K562 (cell line): ENCODE results near the gene RIT2. TPM values are rescaled to one million over a fixed set of nuclear protein-coding genes. Genes with fewer than 3 reads are reported as not detected.

Experiments
- ATAC-seq: fragments of 200-7000 bp; cut with Tn5 transposase; 3 replicates; pipeline ENCODE4 v1.9.1; 2020; ENCODE audit warnings: moderate library complexity
- BruUV-seq: library from RNA; stranded (reverse); fragments of 400-500 nt; replicated peaks from 2 replicates; lab custom pipeline; 2021; lab: Mats Ljungman, UMichigan
- CTCF ChIA-PET: fragments of 300-600 bp; formaldehyde crosslinking; extraction: SDS; loops from one replicate; lab custom pipeline; 2021; ENCODE audit warnings: low intra/inter-chr PET ratio; lab: Yijun Ruan, JAX
- POLR2A ChIA-PET: fragments of 300-600, 350-650 bp; sonication (Branson Sonifier 250); formaldehyde crosslinking; extraction: SDS; loops from one replicate; lab custom pipeline; 2021; ENCODE audit warnings: antibody characterized with exemption, inconsistent platforms; lab: Yijun Ruan, JAX
- DNase-seq, 4 experiments: peaks; one replicate each; pipeline versions ENCODE4 v3.0.0 to v3.0.0-alpha.2; 2011 to 2018; ENCODE audit warnings: low spot score in 3 of 4, mixed read lengths in 3 of 4; ENCODE audit errors: extremely low read depth in 1 of 4
- FAIRE-seq: peaks from 2 replicates; lab custom pipeline; 2011; peaks lifted over from hg19 to GRCh38; lab: Jason Lieb, UNC
- H2AFZ ChIP-seq: 2 replicates; pipeline ENCODE4 v1.6.0; 2011; ENCODE audit warnings: low read depth, low read length, control low read depth, inconsistent platforms
- H3K27ac ChIP-seq: fragments of 200-600 bp; 3 replicates; pipeline ENCODE4 v1.8.0; 2011; ENCODE audit warnings: low read depth, mild to moderate bottlenecking, control low read depth, inconsistent platforms, low read length, moderate library complexity, mixed read lengths; ENCODE audit errors: extremely low read depth
- H3K27me3 ChIP-seq, 2 experiments: fragments of 300-600 bp in 1 of 2; 2 replicates in 1 of 2; 3 replicates in 1 of 2; pipeline versions ENCODE4 v1.6.0 to v1.8.0; 2011; ENCODE audit warnings: inconsistent platforms in 2 of 2, low read length in 2 of 2, mild to moderate bottlenecking in 1 of 2, mixed read lengths in 1 of 2, moderate library complexity in 1 of 2; ENCODE audit not compliant: control insufficient read depth in 2 of 2, insufficient read depth in 2 of 2
- H3K36me3 ChIP-seq: fragments of 300-600 bp; 3 replicates; pipeline ENCODE4 v1.8.0; 2011; ENCODE audit warnings: mild to moderate bottlenecking, low read length, inconsistent platforms; ENCODE audit not compliant: control insufficient read depth, insufficient read depth
- H3K4me1 ChIP-seq, 2 experiments: fragments of 200-600 bp in 1 of 2; replicated peaks in 1 of 2; 2 replicates in 1 of 2; 3 replicates in 1 of 2; pipeline versions ENCODE4 v1.5.1 to v1.8.0; 2011; ENCODE audit warnings: inconsistent platforms in 2 of 2, low read length in 2 of 2, mild to moderate bottlenecking in 1 of 2, mixed read lengths in 1 of 2, moderate library complexity in 1 of 2; ENCODE audit not compliant: control insufficient read depth in 2 of 2, insufficient read depth in 2 of 2
- H3K4me2 ChIP-seq: 2 replicates; pipeline ENCODE4 v1.6.1; 2011; ENCODE audit warnings: low read length, control low read depth, inconsistent platforms, mixed read lengths; ENCODE audit not compliant: insufficient read depth
- H3K4me3 ChIP-seq: fragments of 200-600 bp; sonication (generic), shearing (Covaris generic); 2 replicates; pipeline ENCODE4 v1.5.1; 2016; ENCODE audit warnings: control low read depth, inconsistent platforms
- H3K79me2 ChIP-seq: fragments of 200-600 bp; 3 replicates; pipeline ENCODE4 v1.8.0; 2011; ENCODE audit warnings: low read length, inconsistent platforms; ENCODE audit not compliant: control insufficient read depth, insufficient read depth
- H3K9ac ChIP-seq, 2 experiments: 2 replicates each; pipeline versions ENCODE4 v1.6.0 to v1.6.1; 2011; ENCODE audit warnings: low read depth in 2 of 2, low read length in 2 of 2, control low read depth in 1 of 2, inconsistent platforms in 1 of 2, mild to moderate bottlenecking in 1 of 2, mixed read lengths in 1 of 2; ENCODE audit not compliant: insufficient read depth in 1 of 2
- H3K9me1 ChIP-seq: one replicate; pipeline ENCODE4 v1.6.0; 2011; ENCODE audit warnings: inconsistent platforms, mild to moderate bottlenecking, low read length, moderate library complexity; ENCODE audit not compliant: control insufficient read depth, insufficient read depth
- H3K9me3 ChIP-seq: replicated peaks from 2 replicates; pipeline ENCODE4 v1.5.1; 2011; ENCODE audit warnings: low read depth, low read length, inconsistent platforms; ENCODE audit not compliant: control insufficient read depth, insufficient read depth
- H4K20me1 ChIP-seq: replicated peaks from 2 replicates; pipeline ENCODE4 v1.6.1; 2011; ENCODE audit warnings: low read length, inconsistent platforms, mixed read lengths; ENCODE audit not compliant: control insufficient read depth, insufficient read depth
- HMGN3 ChIP-seq: IDR thresholded peaks from 2 replicates; pipeline ENCODE4 v1.6.1; 2011; ENCODE audit warnings: borderline replicate concordance, low read depth, mild to moderate bottlenecking, mixed read lengths, low read length; ENCODE audit not compliant: insufficient read length; ENCODE audit errors: extremely low read depth
- MAFK ChIP-seq: IDR thresholded peaks from 2 replicates; pipeline ENCODE4 v1.6.1; 2011; ENCODE audit warnings: low read length, improper control_type of control experiment
- MTA2 ChIP-seq: fragments of 450-650 bp; IDR thresholded peaks from 2 replicates; pipeline ENCODE4 v1.6.1; 2016; ENCODE audit warnings: low read depth
- NFRKB ChIP-seq: fragments of 450-650 bp; IDR thresholded peaks from 2 replicates; pipeline ENCODE4 v1.6.1; 2016; ENCODE audit warnings: low read depth
- NR0B1 ChIP-seq: fragments of 450-650 bp; IDR thresholded peaks from one replicate; pipeline ENCODE4 v1.6.1; 2018; ENCODE audit warnings: mild to moderate bottlenecking, moderate library complexity; ENCODE audit not compliant: partially characterized antibody
- NR1H2 ChIP-seq: sonication (generic); formaldehyde crosslinking; IDR thresholded peaks from 2 replicates; pipeline ENCODE4 v1.4.0; 2020; ENCODE audit warnings: mild to moderate bottlenecking, missing genetic modification reagents
- PURB ChIP-seq: sonication (generic); formaldehyde crosslinking; IDR thresholded peaks from 2 replicates; pipeline ENCODE4 v1.9.0; 2021; ENCODE audit warnings: low read depth, mild to moderate bottlenecking, missing genetic modification reagents
- RBM22 ChIP-seq: fragments of 200-400 bp; formaldehyde crosslinking; IDR thresholded peaks from 2 replicates; pipeline ENCODE4 v1.6.1; 2018; ENCODE audit warnings: low read length, low read depth; ENCODE audit not compliant: poor library complexity, severe bottlenecking
- SIX5 ChIP-seq, 2 experiments: IDR thresholded peaks; 2 replicates each; pipeline ENCODE4 v1.6.1; 2011; ENCODE audit warnings: low read length in 2 of 2, borderline replicate concordance in 1 of 2, low read depth in 1 of 2, mild to moderate bottlenecking in 1 of 2, moderate library complexity in 1 of 2; ENCODE audit not compliant: insufficient read depth in 1 of 2
- SMARCB1 ChIP-seq: IDR thresholded peaks from 2 replicates; pipeline ENCODE4 v1.6.1; 2011; ENCODE audit warnings: improper control_type of control experiment, low read depth; ENCODE audit not compliant: insufficient read length
- THAP7 ChIP-seq: fragments of 250-450 bp; sonication (Bioruptor Pico); IDR thresholded peaks from 2 replicates; pipeline ENCODE4 v1.5.0; 2021
- ZKSCAN1 ChIP-seq: fragments of 150-350 bp; IDR thresholded peaks from 2 replicates; pipeline ENCODE4 v1.6.1; 2016; ENCODE audit warnings: low read depth, low read length
- ZNF644 ChIP-seq: fragments of 200-800 bp; sonication (Bioruptor generic); IDR thresholded peaks from 2 replicates; pipeline ENCODE4 v1.6.1; 2016; ENCODE audit warnings: low read depth, missing genetic modification characterization, missing compliant biosample characterization
- WGBS: fragments of 100-300 bp; shearing (Covaris generic); methylation state at CpG from one replicate; pipeline ENCODE4 v1.1.6; 2016; ENCODE audit warnings: low coverage, mixed read lengths; ENCODE audit not compliant: insufficient coverage; ENCODE audit errors: missing lambda C conversion rate; 5-methylcytosine and 5-hydroxymethylcytosine counted together
- in situ Hi-C: fragments of 300-500 bp; cut with MboI; formaldehyde crosslinking; loops from 4 replicates; pipeline ENCODE4 v1.15.0; 2018; ENCODE audit warnings: inconsistent platforms, mixed read lengths
- intact Hi-C: fragments of 100-400 bp; cut with micrococcal nuclease; formaldehyde crosslinking; loops from 2 replicates; pipeline ENCODE4 v1.14.2; 2022
- polyA plus RNA-seq, 8 experiments: library from polyadenylated mRNA; depleted of rRNA in 4 of 8; stranded (reverse) in 5 of 8; unstranded in 3 of 8; fragments of >200 nt; fragmentation: Nextera tagmentation in 2 of 8; fragmentation: Illumina TruSeq in 1 of 8; extraction: Ambion mirVana in 2 of 8; extraction: Trizol in 1 of 8; gene quantifications; 2 replicates each; pipeline versions ENCODE4 v1.2.1 to v1.2.3, GENCODE V29; 2011 to 2014; ENCODE audit warnings: inconsistent platforms in 1 of 8, missing spikeins in 1 of 8
- total RNA-seq, 7 experiments: library from RNA; depleted of rRNA in 6 of 7; stranded (reverse); fragments of >200 nt in 6 of 7; fragmentation: Illumina TruSeq in 2 of 7; extraction: Trizol in 2 of 7; gene quantifications; 2 replicates each; pipeline versions ENCODE4 v1.2.1 to v1.2.3, GENCODE V29; 2011 to 2021; ENCODE audit warnings: low replicate concordance in 1 of 7

Gene RIT2
- total and polyA plus RNA-seq, 9 of the 15 experiments (the other 6 are each of a cell fraction or from before 2014, with no cell fraction given): not detected

GRCh38 chr18:42850174-42851083, 265.1 kb downstream of the RIT2 start (continued):
- no peak for TF ChIP-seq THAP7 (CRISPR knock-in tag)

GRCh38 chr18:42839408-42839807, 276.1 kb downstream of the RIT2 start:
- no peaks in the 10 kb centered on the region for H3K27me3 ChIP-seq
- no peak overlapping the region for H2AFZ ChIP-seq
- no TSS peak for BruUV-seq
- H3K9ac ChIP-seq: no peak overlapping the region
- ATAC-seq (no peak), FAIRE-seq (no peak), DNase-seq (no peak)
- no peaks in the 10 kb centered on the region for H3K9me1 ChIP-seq
- ChIA-PET CTCF (no interaction called here), POLR2A (no interaction called here)
- H3K4me1 ChIP-seq: no peaks in the 10 kb centered on the region
- in situ Hi-C loops (no loop called here), intact Hi-C loops (no loop called here)
- no peaks in the 10 kb centered on the region for H3K36me3 ChIP-seq
- WGBS: 0% methylated on average over 1 of the region's 1 CpG
- H4K20me1 ChIP-seq: no peaks in the 10 kb centered on the region
- no peak overlapping the region for H3K27ac ChIP-seq
- no peak overlapping the region for H3K4me2 ChIP-seq
- no peaks in the 10 kb centered on the region for H3K9me3 ChIP-seq
- H3K79me2 ChIP-seq: no peaks in the 10 kb centered on the region
- H3K4me3 ChIP-seq: no peak overlapping the region
- no peak for TF ChIP-seq ZKSCAN1
- no peak for TF ChIP-seq SMARCB1
- TF ChIP-seq SIX5 (IDR thresholded peaks at IDR 0.05; ENCODE audit: borderline replicate concordance in 1 of 2, insufficient read depth in 1 of 2, low read depth in 1 of 2, low read length in 2 of 2): no peak
- TF ChIP-seq NFRKB: no peak
- no peak for TF ChIP-seq MTA2
- TF ChIP-seq PURB (CRISPR knock-in tag): no peak
- TF ChIP-seq RBM22: no peak
- TF ChIP-seq MAFK: no peak
- TF ChIP-seq HMGN3: no peak
- TF ChIP-seq ZNF644 (tag): no peak
- TF ChIP-seq NR1H2 (CRISPR knock-in tag): no peak
- no peak for TF ChIP-seq NR0B1
